SK-N-SH (cell line): Measurements from ENCODE around the gene TAB3. TPM values are rescaled to one million over a fixed set of nuclear protein-coding genes. Genes with fewer than 3 reads are reported as not detected.
A peak's percentile ranks its signal among the peaks of the same experiment; 100 is the strongest.

Source experiments
- CTCF ChIA-PET: fragments of 300-600, 350-600 bp; formaldehyde crosslinking; extraction: SDS; loops from one replicate; lab custom pipeline; 2021; lab: Yijun Ruan, JAX
- POLR2A ChIA-PET: fragments of 350-600 bp; sonication (Branson Sonifier 250); formaldehyde crosslinking; extraction: SDS; loops from one replicate; lab custom pipeline; 2020; ENCODE audit warnings: antibody characterized with exemption, inconsistent platforms; lab: Yijun Ruan, JAX
- DNase-seq: peaks from one replicate; pipeline ENCODE4 v3.0.0; 2012
- H2AFZ ChIP-seq: fragments of 200-600 bp; sonication (generic); 2 replicates; pipeline ENCODE4 v1.8.1; 2016; ENCODE audit warnings: antibody characterized with exemption, mild to moderate bottlenecking, low read depth
- H3F3A ChIP-seq: fragments of 200-600 bp; sonication (generic); replicated peaks from 2 replicates; pipeline ENCODE3; 2016; ENCODE audit warnings: antibody characterized with exemption, mild to moderate bottlenecking; ENCODE audit not compliant: insufficient read depth
- H3K27ac ChIP-seq, 2 experiments: fragments of 200-500 bp in 1 of 2; fragments of 200-600 bp in 1 of 2; sonication (Bioruptor generic) in 1 of 2; sonication (generic), shearing (Covaris generic) in 1 of 2; 2 replicates each; pipeline versions ENCODE4 v1.5.1 to v1.6.1; 2014 to 2016; ENCODE audit warnings: low read depth in 2 of 2, inconsistent platforms in 1 of 2, low read length in 1 of 2, mild to moderate bottlenecking in 1 of 2, mixed read lengths in 1 of 2
- H3K27me3 ChIP-seq: fragments of 200-600 bp; sonication (generic), shearing (Covaris generic); 2 replicates; pipeline ENCODE4 v1.6.1; 2016; ENCODE audit warnings: mixed run types; ENCODE audit not compliant: insufficient read depth
- H3K36me3 ChIP-seq, 2 experiments: fragments of 200-500 bp in 1 of 2; fragments of 200-600 bp in 1 of 2; sonication (Bioruptor generic) in 1 of 2; sonication (generic) in 1 of 2; replicated peaks in 1 of 2; 2 replicates each; pipeline versions ENCODE3 to v1.5.1; 2014 to 2016; ENCODE audit warnings: low read length in 1 of 2, mild to moderate bottlenecking in 1 of 2; ENCODE audit not compliant: insufficient read depth in 2 of 2, control insufficient read depth in 1 of 2
- H3K4me1 ChIP-seq, 2 experiments: fragments of 200-500 bp in 1 of 2; fragments of 200-600 bp in 1 of 2; sonication (Bioruptor generic) in 1 of 2; sonication (generic), shearing (Covaris generic) in 1 of 2; 2 replicates each; pipeline versions ENCODE4 v1.5.1 to v1.6.1; 2014 to 2016; ENCODE audit warnings: low read depth in 1 of 2, low read length in 1 of 2, mixed run types in 1 of 2; ENCODE audit not compliant: insufficient read depth in 2 of 2, control insufficient read depth in 1 of 2
- H3K4me2 ChIP-seq: fragments of 200-600 bp; sonication (generic), shearing (Covaris generic); 2 replicates; pipeline ENCODE4 v1.6.1; 2017; ENCODE audit warnings: mixed run types
- H3K4me3 ChIP-seq, 2 experiments: fragments of 200-500 bp in 1 of 2; fragments of 200-600 bp in 1 of 2; sonication (Bioruptor generic) in 1 of 2; sonication (generic), shearing (Covaris generic) in 1 of 2; 2 replicates each; pipeline versions ENCODE4 v1.5.1 to v1.8.1; 2014 to 2016; ENCODE audit warnings: low read depth in 2 of 2, inconsistent platforms in 1 of 2, low read length in 1 of 2, mild to moderate bottlenecking in 1 of 2, mixed read lengths in 1 of 2, moderate library complexity in 1 of 2
- H3K79me2 ChIP-seq: fragments of 200-600 bp; sonication (generic); 2 replicates; pipeline ENCODE4 v1.8.1; 2017; ENCODE audit warnings: mild to moderate bottlenecking; ENCODE audit not compliant: insufficient read depth
- H3K9ac ChIP-seq: fragments of 200-600 bp; sonication (generic); 2 replicates; pipeline ENCODE4 v1.6.1; 2017; ENCODE audit warnings: mixed run types
- H3K9me2 ChIP-seq: fragments of 200-600 bp; sonication (generic); 2 replicates; pipeline ENCODE4 v1.6.1; 2017; ENCODE audit warnings: mixed run types
- H3K9me3 ChIP-seq: fragments of 200-600 bp; sonication (generic); 2 replicates; pipeline ENCODE4 v1.6.1; 2017; ENCODE audit warnings: mixed run types, mild to moderate bottlenecking, moderate library complexity
- H4K20me1 ChIP-seq: fragments of 200-600 bp; sonication (generic); 2 replicates; pipeline ENCODE4 v1.6.1; 2017; ENCODE audit warnings: mild to moderate bottlenecking, mixed run types; ENCODE audit not compliant: insufficient read depth
- CTCF ChIP-seq: fragments of 200-600 bp; sonication (generic); IDR thresholded peaks from 2 replicates; pipeline ENCODE4 v1.6.1; 2017; ENCODE audit warnings: antibody characterized with exemption, mild to moderate bottlenecking, moderate library complexity
- ELF1 ChIP-seq: IDR thresholded peaks from 2 replicates; pipeline ENCODE4 v1.4.0; 2012
- EP300 ChIP-seq, 2 experiments: IDR thresholded peaks; 2 replicates each; pipeline versions ENCODE4 v1.4.0 to v1.6.1; 2012; ENCODE audit warnings: borderline replicate concordance in 1 of 2, low read depth in 1 of 2, low read length in 1 of 2
- EZH2phosphoT487 ChIP-seq: fragments of 200-600 bp; sonication (generic); IDR thresholded peaks from 2 replicates; pipeline ENCODE4 v1.6.1; 2017; ENCODE audit warnings: low read depth, mixed run types, mild to moderate bottlenecking, antibody characterized with exemption, moderate library complexity, borderline replicate concordance
- FOXJ3 ChIP-seq: sonication (generic); formaldehyde crosslinking; IDR thresholded peaks from 2 replicates; pipeline ENCODE4 v1.5.1; 2020; ENCODE audit warnings: mild to moderate bottlenecking, missing genetic modification reagents
- FOXM1 ChIP-seq: IDR thresholded peaks from 2 replicates; pipeline ENCODE4 v1.4.0; 2012; ENCODE audit warnings: low read depth, mild to moderate bottlenecking
- GATA2 ChIP-seq: sonication (generic); formaldehyde crosslinking; IDR thresholded peaks from 2 replicates; pipeline ENCODE4 v1.5.0; 2020; ENCODE audit warnings: mild to moderate bottlenecking, missing genetic modification reagents
- JUND ChIP-seq: IDR thresholded peaks from 2 replicates; pipeline ENCODE4 v1.4.0; 2012
- MAX ChIP-seq: IDR thresholded peaks from 2 replicates; pipeline ENCODE4 v1.4.0; 2012; ENCODE audit warnings: low read depth
- MEF2A ChIP-seq: IDR thresholded peaks from 2 replicates; pipeline ENCODE4 v1.4.0; 2012; ENCODE audit warnings: low read depth, borderline replicate concordance
- NFIC ChIP-seq: IDR thresholded peaks from 2 replicates; pipeline ENCODE4 v1.4.0; 2012; ENCODE audit warnings: borderline replicate concordance
- PBX3 ChIP-seq: IDR thresholded peaks from 2 replicates; pipeline ENCODE4; 2012
- POLR2AphosphoS5 ChIP-seq: IDR thresholded peaks from 2 replicates; pipeline ENCODE4 v1.6.1; 2012; ENCODE audit warnings: low read depth, low read length
- RCOR1 ChIP-seq: fragments of 150-350 bp; IDR thresholded peaks from 2 replicates; pipeline ENCODE4 v1.6.1; 2017; ENCODE audit warnings: antibody characterized with exemption, low read length
- RFX5 ChIP-seq: IDR thresholded peaks from 2 replicates; pipeline ENCODE4 v1.6.1; 2012; ENCODE audit warnings: mild to moderate bottlenecking, improper control_type of control experiment, low read length
- SIN3A ChIP-seq: IDR thresholded peaks from 2 replicates; pipeline ENCODE4 v1.6.1; 2012; ENCODE audit warnings: low read depth, mild to moderate bottlenecking, low read length, moderate library complexity, borderline replicate concordance
- SMC3 ChIP-seq: IDR thresholded peaks from 2 replicates; pipeline ENCODE4 v1.6.1; 2012; ENCODE audit warnings: low read depth, low read length, improper control_type of control experiment
- USF2 ChIP-seq: fragments of 150-350 bp; IDR thresholded peaks from 2 replicates; pipeline ENCODE4 v1.6.1; 2017; ENCODE audit warnings: antibody characterized with exemption, low read length, low read depth, borderline replicate concordance
- ZBTB33 ChIP-seq: IDR thresholded peaks from 2 replicates; pipeline ENCODE4 v1.4.0; 2012; ENCODE audit warnings: low read depth, borderline replicate concordance
- WGBS: methylation state at CpG from one replicate; pipeline ENCODE4 v1.1.6; 2017; ENCODE audit warnings: low lambda C conversion rate; 5-methylcytosine and 5-hydroxymethylcytosine counted together
- polyA plus RNA-seq, 3 experiments: library from polyadenylated mRNA; depleted of rRNA; stranded (reverse); fragments of >200 nt; gene quantifications; 2 replicates each; pipeline ENCODE4 v1.2.3, GENCODE V29; 2012

TAB3 gene
- polyA plus RNA-seq, 1 of the 3 experiments (the other 2 are of a cell fraction) = 9.2 TPM

GRCh38 chrX:30910124-30910860 lies 21.2 kb upstream of the TAB3 start:
- Histone ChIP-seq H3K9me3 (no peaks in the 10 kb centered on the region), H3K36me3 (no peaks in the 10 kb centered on the region), H3K9ac (no peak overlapping the region), H3K27ac (no peak overlapping the region), H3F3A (no peaks in the 10 kb centered on the region), H2AFZ (no peak overlapping the region), H3K27me3 (no peaks in the 10 kb centered on the region), H3K4me2 (no peak overlapping the region), H3K79me2 (no peaks in the 10 kb centered on the region), H3K9me2 (no peaks in the 10 kb centered on the region), H3K4me1 (no peaks in the 10 kb centered on the region), H3K4me3 (no peak overlapping the region), H4K20me1 (no peaks in the 10 kb centered on the region)
- no peak for TF ChIP-seq NFIC
- no peak for TF ChIP-seq CTCF
- WGBS = 28% methylated on average over 7 of the region's 7 CpGs
- DNase-seq = no peak
- ChIA-PET POLR2A (no interaction called here), CTCF (no interaction called here)

GRCh38 chrX:30906726-30907125 lies 17.7 kb upstream of the TAB3 start:
- ChIA-PET POLR2A (no interaction called here), CTCF (no interaction called here)
- DNase-seq = no peak
- H3K9me3 ChIP-seq = no peaks in the 10 kb centered on the region
- no peaks in the 10 kb centered on the region for H3K27me3 ChIP-seq
- H4K20me1 ChIP-seq = no peaks in the 10 kb centered on the region
- no peak overlapping the region for H3K27ac ChIP-seq
- WGBS = 0% methylated on average over 1 of the region's 1 CpG
- no peaks in the 10 kb centered on the region for H3K79me2 ChIP-seq
- no peaks in the 10 kb centered on the region for H3F3A ChIP-seq
- no peak overlapping the region for H3K4me3 ChIP-seq
- no peaks in the 10 kb centered on the region for H3K9me2 ChIP-seq
- H3K9ac ChIP-seq = no peak overlapping the region
- no peak overlapping the region for H2AFZ ChIP-seq
- H3K4me1 ChIP-seq = no peaks in the 10 kb centered on the region
- no peak overlapping the region for H3K4me2 ChIP-seq
- no peaks in the 10 kb centered on the region for H3K36me3 ChIP-seq
- TF ChIP-seq SMC3 (no peak), POLR2AphosphoS5 (no peak), SIN3A (no peak), FOXJ3 (CRISPR knock-in tag) (no peak), MEF2A (no peak), EZH2phosphoT487 (no peak), MAX (no peak), RFX5 (no peak), JUND (peak; percentile 34; the same call in 1 of the 2 replicates), EP300 (IDR thresholded peaks at IDR 0.05; ENCODE audit: borderline replicate concordance in 1 of 2, low read depth in 1 of 2, low read length in 1 of 2) (peak in 1 of 2 experiments; percentile 50; a peak in 1 of 4 replicates), PBX3 (no peak), USF2 (no peak), RCOR1 (no peak), ZBTB33 (no peak), ELF1 (no peak), CTCF (no peak), GATA2 (CRISPR knock-in tag) (no peak), NFIC (peak; percentile 64), FOXM1 (no peak)
